Small intestine (tissue), 7 donors: ENCODE results near the gene SERPINB1. TPM values are rescaled to one million over a fixed set of nuclear protein-coding genes. Genes with fewer than 3 reads are reported as not detected.

Experiments used
- DNase-seq, 2 donors: peaks; one replicate each; pipeline versions ENCODE4 v3.0.0 to v3.0.0-alpha.2; 2013
- FAIRE-seq: peaks from 2 replicates; lab custom pipeline; 2012; peaks lifted over from hg19 to GRCh38; lab: Jason Lieb, UNC
- H3K27ac ChIP-seq, 3 donors: one replicate each; pipeline ENCODE4 v1.5.1; 2013; ENCODE audit warnings: low read length in 2 of 3, mild to moderate bottlenecking in 2 of 3, control low read depth in 1 of 3, inconsistent platforms in 1 of 3, low read depth in 1 of 3, moderate library complexity in 1 of 3
- H3K27me3 ChIP-seq, 3 donors: one replicate each; pipeline ENCODE4 v1.6.1; 2013; ENCODE audit warnings: low read length in 3 of 3, inconsistent platforms in 1 of 3; ENCODE audit not compliant: control insufficient read depth in 3 of 3, insufficient read depth in 3 of 3
- H3K36me3 ChIP-seq, 3 donors: one replicate each; pipeline ENCODE4 v1.6.1; 2013; ENCODE audit warnings: low read length in 3 of 3, inconsistent platforms in 1 of 3, low read depth in 1 of 3, mild to moderate bottlenecking in 1 of 3, moderate library complexity in 1 of 3; ENCODE audit not compliant: control insufficient read depth in 3 of 3, insufficient read depth in 2 of 3
- H3K4me1 ChIP-seq, 3 donors: one replicate each; pipeline ENCODE4 v1.6.1; 2013; ENCODE audit warnings: low read length in 2 of 3, inconsistent platforms in 1 of 3, low read depth in 1 of 3, mild to moderate bottlenecking in 1 of 3, moderate library complexity in 1 of 3; ENCODE audit not compliant: control insufficient read depth in 3 of 3, insufficient read depth in 2 of 3
- H3K4me3 ChIP-seq, 3 donors: one replicate each; pipeline ENCODE4 v1.5.1; 2013; ENCODE audit warnings: low read length in 3 of 3, control low read depth in 1 of 3, inconsistent platforms in 1 of 3, low read depth in 1 of 3, mild to moderate bottlenecking in 1 of 3, moderate library complexity in 1 of 3
- H3K9me3 ChIP-seq, 2 donors: one replicate each; pipeline ENCODE4 v1.6.1; 2013; ENCODE audit warnings: low read depth in 1 of 2, low read length in 1 of 2; ENCODE audit not compliant: control insufficient read depth in 2 of 2, insufficient read depth in 1 of 2
- WGBS, 3 donors: extraction: QIAGEN DNeasy Blood & Tissue Kit; methylation state at CpG; one replicate each; pipeline ENCODE4 v1.1.7; 2013; 5-methylcytosine and 5-hydroxymethylcytosine counted together
- polyA plus RNA-seq, 4 donors: library from polyadenylated mRNA; stranded (reverse) in 3 of 4; unstranded in 1 of 4; fragments of 200-250 nt in 3 of 4; fragments of 120-200 nt in 1 of 4; gene quantifications; one replicate each; pipeline versions ENCODE4 v1.2.1 to v1.2.3, GENCODE V29; 2013
- donor health status: healthy with polysubstance abuse.
- donor health status: control.
- donor health status: control.
- donor health status: Bipolar disorder and iron deficiency.
- donor health status: healthy.

The SERPINB1 gene
- polyA plus RNA-seq, 4 donors, result 116 to 226 (median 161) TPM

DNA sequence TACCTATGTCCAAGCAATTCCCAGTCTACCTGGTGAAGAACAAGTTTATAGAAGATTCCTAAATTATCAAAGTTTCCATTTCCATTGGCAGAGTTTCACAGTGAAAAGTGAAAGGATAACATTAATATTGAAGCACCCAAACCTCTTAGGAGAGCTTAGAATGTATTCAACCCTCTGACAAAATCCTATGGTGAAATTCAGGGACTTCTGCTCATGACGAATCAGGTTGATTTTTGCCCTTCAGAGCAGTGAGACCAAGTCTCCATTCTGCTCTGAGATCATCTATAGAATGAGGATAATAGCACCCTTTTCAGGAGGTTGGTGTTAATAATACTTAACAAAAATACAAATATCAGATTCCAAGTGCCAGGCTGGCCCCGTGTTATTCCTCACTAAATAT lies 15.5 kb downstream of the SERPINB1 start:
- H3K4me3 ChIP-seq, result no peak overlapping the region
- no peak for DNase-seq
- no peaks in the 10 kb centered on the region for H3K36me3 ChIP-seq
- H3K27me3 ChIP-seq, result no peaks in the 10 kb centered on the region
- FAIRE-seq, result no peak
- no peak overlapping the region for H3K27ac ChIP-seq
- H3K4me1 ChIP-seq, result peaks cover 2 to 22% (median 3%) of the 10 kb centered on the region in 3 donors
- no peaks in the 10 kb centered on the region for H3K9me3 ChIP-seq
- WGBS, 3 donors, result 70 to 82% (median 82%) methylated on average over 2 of the region's 2 CpGs

DNA sequence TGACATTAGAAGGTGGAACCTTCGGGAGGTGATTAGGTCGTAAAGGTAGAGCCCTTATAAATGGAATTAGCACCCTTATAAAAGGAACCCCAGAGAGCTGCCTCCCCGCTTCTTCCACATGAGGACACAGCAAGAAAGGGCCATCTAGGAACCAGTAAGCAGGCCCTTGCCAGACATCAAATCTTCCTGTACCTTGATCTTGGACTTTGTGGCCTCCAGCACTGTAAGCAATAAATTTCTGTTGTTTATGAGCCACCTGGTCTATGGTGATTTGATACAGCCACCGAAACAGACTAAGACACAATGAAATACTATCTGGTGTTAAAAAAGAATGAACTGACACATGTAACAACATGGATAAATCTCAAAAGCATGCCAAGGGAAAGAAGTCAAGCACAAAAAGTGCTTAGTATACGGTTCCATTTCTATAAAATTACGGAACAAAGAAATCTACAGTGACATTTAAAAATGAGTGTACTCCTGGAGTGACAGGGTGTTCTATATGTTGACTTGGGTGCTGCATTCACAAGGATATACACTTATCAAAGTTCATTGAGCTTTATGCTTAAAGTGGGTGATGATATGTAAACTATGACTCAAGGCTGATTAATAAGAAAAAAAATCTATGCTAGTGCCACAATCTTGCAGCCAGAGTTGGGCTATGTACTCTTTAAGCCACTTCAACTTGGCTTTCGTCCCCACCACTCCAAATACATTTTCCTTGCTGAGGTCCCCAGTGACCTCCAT lies 18.4 kb downstream of the SERPINB1 start:
- Histone ChIP-seq H3K36me3 (no peaks in the 10 kb centered on the region), H3K4me3 (no peak overlapping the region), H3K27ac (peak overlapping the region; percentile 26 to 63 (median 49)), H3K4me1 (peaks cover 0 to 25% (median 3%) of the 10 kb centered on the region in 3 donors), H3K27me3 (no peaks in the 10 kb centered on the region), H3K9me3 (no peaks in the 10 kb centered on the region)
- WGBS, 3 donors, result 22 to 57% (median 47%) methylated on average over 7 of the region's 7 CpGs
- peak; percentile 88 to 96 for DNase-seq
- FAIRE-seq, result no peak

DNA sequence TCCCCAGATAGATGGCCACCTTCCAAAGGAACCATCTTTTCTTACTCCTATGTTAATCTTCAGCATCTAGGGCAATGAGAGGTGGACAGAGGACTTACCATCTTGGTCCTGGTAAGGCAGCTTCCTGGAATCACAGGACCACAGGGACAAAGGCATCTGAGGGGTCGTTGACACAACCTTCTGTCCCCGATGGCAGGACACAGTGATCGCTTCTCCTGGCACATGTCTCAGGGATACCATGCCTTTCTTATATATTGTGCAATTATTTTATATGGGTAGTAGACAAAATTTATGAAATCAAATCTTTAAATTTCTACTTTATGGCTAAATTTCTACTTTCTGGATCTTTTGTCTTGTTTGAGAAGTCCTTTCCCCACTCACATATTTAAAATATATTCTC lies 20.1 kb downstream of the SERPINB1 start:
- Histone ChIP-seq H3K9me3 (no peaks in the 10 kb centered on the region), H3K27ac (no peak overlapping the region), H3K27me3 (no peaks in the 10 kb centered on the region), H3K4me1 (peaks cover 0 to 34% (median 3%) of the 10 kb centered on the region in 3 donors), H3K36me3 (no peaks in the 10 kb centered on the region), H3K4me3 (no peak overlapping the region)
- FAIRE-seq (no peak), DNase-seq (no peak)
- WGBS, 3 donors, result 88 to 96% (median 93%) methylated on average over 3 of the region's 3 CpGs

DNA sequence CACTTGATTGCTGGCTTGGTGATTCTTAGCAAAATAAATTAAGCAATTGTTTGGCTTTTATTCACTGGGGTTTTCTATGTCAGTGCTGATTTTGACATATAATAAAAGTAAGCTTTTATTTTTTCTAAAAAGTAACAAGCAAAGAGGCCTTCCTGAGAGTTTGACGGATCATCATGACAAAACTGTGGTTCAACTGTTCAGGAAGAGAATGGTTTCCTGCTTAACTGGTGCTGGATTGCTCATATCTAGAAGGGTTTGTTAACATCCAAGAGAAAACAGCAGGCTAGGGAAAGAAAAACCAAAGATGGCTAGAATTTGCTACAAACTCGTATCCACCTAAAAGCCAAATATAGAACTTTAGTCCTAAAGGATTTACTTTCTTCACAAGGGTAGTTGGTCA lies 21.2 kb downstream of the SERPINB1 start:
- no peak for DNase-seq
- no peaks in the 10 kb centered on the region for H3K27me3 ChIP-seq
- no peak overlapping the region for H3K4me3 ChIP-seq
- no peaks in the 10 kb centered on the region for H3K36me3 ChIP-seq
- no peak for FAIRE-seq
- 65 to 88% (median 66%) methylated on average over 2 of the region's 2 CpGs for WGBS, 3 donors
- peak overlapping the region in 1 of 3 donors; percentile 41 for H3K27ac ChIP-seq
- H3K4me1 ChIP-seq, result peaks cover 0 to 34% (median 3%) of the 10 kb centered on the region in 3 donors
- peaks cover 0 to 6% of the 10 kb centered on the region in 2 donors for H3K9me3 ChIP-seq

DNA sequence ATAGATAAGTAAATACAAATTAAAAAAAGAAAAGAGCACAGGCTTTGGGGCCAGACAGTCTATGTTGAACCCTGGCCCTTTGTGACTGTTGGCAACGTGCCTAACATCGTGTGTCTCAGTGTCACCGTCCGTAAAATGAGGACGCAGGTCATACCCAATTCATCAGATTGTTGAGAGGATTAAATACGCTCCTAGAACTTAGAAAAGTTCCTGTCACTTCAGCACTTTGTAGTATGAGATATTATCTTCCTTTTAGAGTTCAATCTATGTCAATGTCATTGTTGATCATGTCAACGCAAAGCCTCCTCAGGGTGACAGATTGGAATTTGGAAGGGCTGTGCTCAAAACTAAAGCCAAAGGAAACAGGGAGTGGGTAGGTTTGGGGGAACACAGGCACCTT lies 21.7 kb downstream of the SERPINB1 start:
- Histone ChIP-seq H3K4me3 (no peak overlapping the region), H3K36me3 (no peaks in the 10 kb centered on the region), H3K27me3 (no peaks in the 10 kb centered on the region), H3K4me1 (peaks cover 0 to 34% (median 3%) of the 10 kb centered on the region in 3 donors), H3K9me3 (peaks cover 0 to 6% of the 10 kb centered on the region in 2 donors), H3K27ac (peak overlapping the region in 1 of 3 donors; percentile 4)
- FAIRE-seq (no peak), DNase-seq (peak in 1 of 2 donors; percentile 54)
- 25 to 42% (median 30%) methylated on average over 7 of the region's 7 CpGs for WGBS, 3 donors

DNA sequence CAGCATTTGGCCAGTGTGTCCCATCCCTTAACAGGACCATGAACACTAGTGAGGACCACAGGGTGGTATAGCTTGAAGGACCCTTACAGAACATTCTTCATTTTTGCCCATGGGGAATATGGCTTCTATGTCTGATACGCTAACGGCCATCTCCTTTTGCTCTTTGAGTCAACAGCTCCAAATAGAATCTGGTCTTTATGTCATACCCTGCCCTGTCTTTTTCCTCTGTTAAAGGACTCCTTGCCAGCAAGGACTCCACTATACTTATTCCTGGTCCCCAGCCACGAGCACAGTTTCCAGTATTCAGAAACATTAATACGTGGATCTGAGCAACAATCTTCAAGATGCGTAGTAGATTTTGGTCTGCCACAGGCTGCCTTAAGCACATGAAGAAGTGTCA lies 22.5 kb downstream of the SERPINB1 start:
- Histone ChIP-seq H3K36me3 (no peaks in the 10 kb centered on the region), H3K27me3 (no peaks in the 10 kb centered on the region), H3K9me3 (peaks cover 0 to 6% of the 10 kb centered on the region in 2 donors), H3K4me1 (peaks cover 0 to 28% (median 3%) of the 10 kb centered on the region in 3 donors), H3K27ac (peak overlapping the region in 2 of 3 donors; percentile 51 to 58), H3K4me3 (no peak overlapping the region)
- no peak for DNase-seq
- FAIRE-seq, result no peak
- WGBS, 3 donors, result 84 to 95% (median 86%) methylated on average over 5 of the region's 5 CpGs

DNA sequence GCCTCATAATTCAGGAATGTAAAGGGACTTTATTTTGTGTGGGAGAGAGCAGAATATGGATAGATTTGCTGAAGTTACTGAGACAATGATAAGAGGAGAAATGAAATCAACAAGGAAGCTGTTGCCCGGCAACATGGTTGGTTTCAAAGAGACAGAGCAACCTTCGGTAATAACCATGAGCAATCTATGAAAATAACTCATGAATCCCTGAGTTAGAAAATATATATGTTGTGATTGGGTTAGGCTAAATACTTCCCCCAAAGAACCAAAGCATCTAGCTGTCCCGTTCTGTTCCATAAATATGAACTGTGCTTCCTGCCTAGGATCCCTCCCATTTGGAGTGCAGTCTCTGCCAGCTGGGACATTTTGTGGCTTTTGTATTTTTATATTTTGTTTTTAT lies 23.1 kb downstream of the SERPINB1 start:
- Histone ChIP-seq H3K27me3 (no peaks in the 10 kb centered on the region), H3K27ac (peak overlapping the region; percentile 32 to 51 (median 39)), H3K36me3 (no peaks in the 10 kb centered on the region), H3K4me3 (no peak overlapping the region), H3K9me3 (peaks cover 0 to 6% of the 10 kb centered on the region in 2 donors), H3K4me1 (peaks cover 0 to 24% (median 3%) of the 10 kb centered on the region in 3 donors)
- WGBS, 3 donors, result 14 to 21% (median 19%) methylated on average over 3 of the region's 3 CpGs
- no peak for FAIRE-seq
- DNase-seq, result peak; percentile 61 to 72

DNA sequence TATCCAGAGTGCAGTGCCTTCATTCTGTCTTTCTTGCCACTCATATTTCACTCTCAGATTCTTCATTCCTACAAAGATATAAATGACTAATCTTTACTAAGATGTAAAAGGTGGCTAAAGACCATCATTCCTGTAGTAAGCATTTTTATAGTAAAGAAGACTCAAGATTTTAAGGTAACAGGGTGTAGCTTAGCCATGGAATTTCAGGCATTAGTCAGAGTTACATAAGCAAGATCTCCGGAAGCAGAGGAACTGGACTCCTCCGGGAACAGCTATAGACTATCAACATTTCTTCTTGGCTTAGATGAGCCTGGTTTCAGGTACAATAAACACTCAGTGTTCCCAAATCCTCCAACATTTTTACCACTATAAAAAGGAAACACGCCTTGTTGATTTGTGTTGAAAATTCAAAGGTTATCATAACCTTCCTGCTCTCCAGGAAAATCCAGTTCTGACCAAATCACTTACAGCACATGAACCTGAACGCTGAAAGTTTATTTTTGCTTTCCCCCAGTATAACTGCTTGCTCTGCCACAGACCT lies 23.7 kb downstream of the SERPINB1 start:
- DNase-seq (peak; percentile 56 to 60), FAIRE-seq (no peak)
- Histone ChIP-seq H3K27me3 (no peaks in the 10 kb centered on the region), H3K4me3 (no peak overlapping the region), H3K36me3 (no peaks in the 10 kb centered on the region), H3K4me1 (peaks cover 0 to 21% (median 3%) of the 10 kb centered on the region in 3 donors), H3K9me3 (peaks cover 0 to 6% of the 10 kb centered on the region in 2 donors), H3K27ac (peak overlapping the region; percentile 15 to 51 (median 32))
- WGBS, 3 donors, result 6 to 29% (median 16%) methylated on average over 4 of the region's 4 CpGs
